K562 (cell line): ENCODE data around the gene MCM5. TPM values are rescaled to one million over a fixed set of nuclear protein-coding genes. Genes with fewer than 3 reads are reported as not detected.
A peak's percentile ranks its signal among the peaks of the same experiment; 100 is the strongest.

Experiments used
- ATAC-seq: fragments of 200-7000 bp; cut with Tn5 transposase; 3 replicates; pipeline ENCODE4 v1.9.1; 2020; ENCODE audit warnings: moderate library complexity
- BruUV-seq: library from RNA; stranded (reverse); fragments of 400-500 nt; replicated peaks from 2 replicates; lab custom pipeline; 2021; lab: Mats Ljungman, UMichigan
- CTCF ChIA-PET: fragments of 300-600 bp; formaldehyde crosslinking; extraction: SDS; loops from one replicate; lab custom pipeline; 2021; ENCODE audit warnings: low intra/inter-chr PET ratio; lab: Yijun Ruan, JAX
- POLR2A ChIA-PET: fragments of 300-600, 350-650 bp; sonication (Branson Sonifier 250); formaldehyde crosslinking; extraction: SDS; loops from one replicate; lab custom pipeline; 2021; ENCODE audit warnings: antibody characterized with exemption, inconsistent platforms; lab: Yijun Ruan, JAX
- DNase-seq, 4 experiments: peaks; one replicate each; pipeline versions ENCODE4 v3.0.0 to v3.0.0-alpha.2; 2011 to 2018; ENCODE audit warnings: low spot score in 3 of 4, mixed read lengths in 3 of 4; ENCODE audit errors: extremely low read depth in 1 of 4
- FAIRE-seq: peaks from 2 replicates; lab custom pipeline; 2011; peaks lifted over from hg19 to GRCh38; lab: Jason Lieb, UNC
- H2AFZ ChIP-seq: 2 replicates; pipeline ENCODE4 v1.6.0; 2011; ENCODE audit warnings: low read depth, low read length, control low read depth, inconsistent platforms
- H3K27ac ChIP-seq: fragments of 200-600 bp; 3 replicates; pipeline ENCODE4 v1.8.0; 2011; ENCODE audit warnings: low read depth, mild to moderate bottlenecking, control low read depth, inconsistent platforms, low read length, moderate library complexity, mixed read lengths; ENCODE audit errors: extremely low read depth
- H3K27me3 ChIP-seq, 2 experiments: fragments of 300-600 bp in 1 of 2; 2 replicates in 1 of 2; 3 replicates in 1 of 2; pipeline versions ENCODE4 v1.6.0 to v1.8.0; 2011; ENCODE audit warnings: inconsistent platforms in 2 of 2, low read length in 2 of 2, mild to moderate bottlenecking in 1 of 2, mixed read lengths in 1 of 2, moderate library complexity in 1 of 2; ENCODE audit not compliant: control insufficient read depth in 2 of 2, insufficient read depth in 2 of 2
- H3K36me3 ChIP-seq: fragments of 300-600 bp; 3 replicates; pipeline ENCODE4 v1.8.0; 2011; ENCODE audit warnings: mild to moderate bottlenecking, low read length, inconsistent platforms; ENCODE audit not compliant: control insufficient read depth, insufficient read depth
- H3K4me1 ChIP-seq, 2 experiments: fragments of 200-600 bp in 1 of 2; replicated peaks in 1 of 2; 2 replicates in 1 of 2; 3 replicates in 1 of 2; pipeline versions ENCODE4 v1.5.1 to v1.8.0; 2011; ENCODE audit warnings: inconsistent platforms in 2 of 2, low read length in 2 of 2, mild to moderate bottlenecking in 1 of 2, mixed read lengths in 1 of 2, moderate library complexity in 1 of 2; ENCODE audit not compliant: control insufficient read depth in 2 of 2, insufficient read depth in 2 of 2
- H3K4me2 ChIP-seq: 2 replicates; pipeline ENCODE4 v1.6.1; 2011; ENCODE audit warnings: low read length, control low read depth, inconsistent platforms, mixed read lengths; ENCODE audit not compliant: insufficient read depth
- H3K4me3 ChIP-seq: fragments of 200-600 bp; sonication (generic), shearing (Covaris generic); 2 replicates; pipeline ENCODE4 v1.5.1; 2016; ENCODE audit warnings: control low read depth, inconsistent platforms
- H3K79me2 ChIP-seq: fragments of 200-600 bp; 3 replicates; pipeline ENCODE4 v1.8.0; 2011; ENCODE audit warnings: low read length, inconsistent platforms; ENCODE audit not compliant: control insufficient read depth, insufficient read depth
- H3K9ac ChIP-seq, 2 experiments: 2 replicates each; pipeline versions ENCODE4 v1.6.0 to v1.6.1; 2011; ENCODE audit warnings: low read depth in 2 of 2, low read length in 2 of 2, control low read depth in 1 of 2, inconsistent platforms in 1 of 2, mild to moderate bottlenecking in 1 of 2, mixed read lengths in 1 of 2; ENCODE audit not compliant: insufficient read depth in 1 of 2
- H3K9me1 ChIP-seq: one replicate; pipeline ENCODE4 v1.6.0; 2011; ENCODE audit warnings: inconsistent platforms, mild to moderate bottlenecking, low read length, moderate library complexity; ENCODE audit not compliant: control insufficient read depth, insufficient read depth
- H3K9me3 ChIP-seq: replicated peaks from 2 replicates; pipeline ENCODE4 v1.5.1; 2011; ENCODE audit warnings: low read depth, low read length, inconsistent platforms; ENCODE audit not compliant: control insufficient read depth, insufficient read depth
- H4K20me1 ChIP-seq: replicated peaks from 2 replicates; pipeline ENCODE4 v1.6.1; 2011; ENCODE audit warnings: low read length, inconsistent platforms, mixed read lengths; ENCODE audit not compliant: control insufficient read depth, insufficient read depth
- ATF3 ChIP-seq, 2 experiments: fragments of 450-650 bp in 1 of 2; sonication (generic) in 1 of 2; formaldehyde crosslinking in 1 of 2; IDR thresholded peaks in 1 of 2; conservative IDR thresholded peaks in 1 of 2; 2 replicates each; pipeline versions ENCODE4 v1.6.1 to v1.8.1; 2016 to 2023; ENCODE audit warnings: mild to moderate bottlenecking in 2 of 2, moderate library complexity in 2 of 2, inconsistent platforms in 1 of 2, missing genetic modification reagents in 1 of 2
- ATF6 ChIP-seq: sonication (generic); formaldehyde crosslinking; IDR thresholded peaks from 2 replicates; pipeline ENCODE4 v1.4.0; 2020; ENCODE audit warnings: mild to moderate bottlenecking, missing genetic modification reagents
- BCOR ChIP-seq: fragments of 450-650 bp; IDR thresholded peaks from 2 replicates; pipeline ENCODE4 v1.6.1; 2016
- EGR1 ChIP-seq: fragments of 450-650 bp; conservative IDR thresholded peaks from 2 replicates; pipeline ENCODE4 v1.6.1; 2017; ENCODE audit warnings: mild to moderate bottlenecking
- KDM1A ChIP-seq, 2 experiments: fragments of 450-650 bp; IDR thresholded peaks; 2 replicates each; pipeline ENCODE4 v1.6.1; 2016; ENCODE audit warnings: mild to moderate bottlenecking in 2 of 2
- POU5F1 ChIP-seq: fragments of 150-350 bp; IDR thresholded peaks from 2 replicates; pipeline ENCODE4 v1.6.1; 2014; ENCODE audit warnings: borderline replicate concordance, low read length, low read depth, mild to moderate bottlenecking; ENCODE audit not compliant: partially characterized antibody
- RBM25 ChIP-seq: fragments of 200-400 bp; formaldehyde crosslinking; IDR thresholded peaks from 2 replicates; pipeline ENCODE4 v1.6.1; 2018; ENCODE audit warnings: low read length, low read depth, moderate library complexity; ENCODE audit not compliant: severe bottlenecking
- ZNF431 ChIP-seq: sonication (generic); formaldehyde crosslinking; IDR thresholded peaks from 2 replicates; pipeline ENCODE4 v1.8.0; 2022; ENCODE audit warnings: mild to moderate bottlenecking, missing genetic modification reagents
- WGBS: fragments of 100-300 bp; shearing (Covaris generic); methylation state at CpG from one replicate; pipeline ENCODE4 v1.1.6; 2016; ENCODE audit warnings: low coverage, mixed read lengths; ENCODE audit not compliant: insufficient coverage; ENCODE audit errors: missing lambda C conversion rate; 5-methylcytosine and 5-hydroxymethylcytosine counted together
- in situ Hi-C: fragments of 300-500 bp; cut with MboI; formaldehyde crosslinking; loops from 4 replicates; pipeline ENCODE4 v1.15.0; 2018; ENCODE audit warnings: inconsistent platforms, mixed read lengths
- intact Hi-C: fragments of 100-400 bp; cut with micrococcal nuclease; formaldehyde crosslinking; loops from 2 replicates; pipeline ENCODE4 v1.14.2; 2022
- polyA plus RNA-seq, 8 experiments: library from polyadenylated mRNA; depleted of rRNA in 4 of 8; stranded (reverse) in 5 of 8; unstranded in 3 of 8; fragments of >200 nt; fragmentation: Nextera tagmentation in 2 of 8; fragmentation: Illumina TruSeq in 1 of 8; extraction: Ambion mirVana in 2 of 8; extraction: Trizol in 1 of 8; gene quantifications; 2 replicates each; pipeline versions ENCODE4 v1.2.1 to v1.2.3, GENCODE V29; 2011 to 2014; ENCODE audit warnings: inconsistent platforms in 1 of 8, missing spikeins in 1 of 8
- total RNA-seq, 7 experiments: library from RNA; depleted of rRNA in 6 of 7; stranded (reverse); fragments of >200 nt in 6 of 7; fragmentation: Illumina TruSeq in 2 of 7; extraction: Trizol in 2 of 7; gene quantifications; 2 replicates each; pipeline versions ENCODE4 v1.2.1 to v1.2.3, GENCODE V29; 2011 to 2021; ENCODE audit warnings: low replicate concordance in 1 of 7

MCM5 gene
- total and polyA plus RNA-seq, 9 of the 15 experiments (the other 6 are each of a cell fraction or from before 2014, with no cell fraction given): 5.6 to 180 (median 66.1) TPM

DNA sequence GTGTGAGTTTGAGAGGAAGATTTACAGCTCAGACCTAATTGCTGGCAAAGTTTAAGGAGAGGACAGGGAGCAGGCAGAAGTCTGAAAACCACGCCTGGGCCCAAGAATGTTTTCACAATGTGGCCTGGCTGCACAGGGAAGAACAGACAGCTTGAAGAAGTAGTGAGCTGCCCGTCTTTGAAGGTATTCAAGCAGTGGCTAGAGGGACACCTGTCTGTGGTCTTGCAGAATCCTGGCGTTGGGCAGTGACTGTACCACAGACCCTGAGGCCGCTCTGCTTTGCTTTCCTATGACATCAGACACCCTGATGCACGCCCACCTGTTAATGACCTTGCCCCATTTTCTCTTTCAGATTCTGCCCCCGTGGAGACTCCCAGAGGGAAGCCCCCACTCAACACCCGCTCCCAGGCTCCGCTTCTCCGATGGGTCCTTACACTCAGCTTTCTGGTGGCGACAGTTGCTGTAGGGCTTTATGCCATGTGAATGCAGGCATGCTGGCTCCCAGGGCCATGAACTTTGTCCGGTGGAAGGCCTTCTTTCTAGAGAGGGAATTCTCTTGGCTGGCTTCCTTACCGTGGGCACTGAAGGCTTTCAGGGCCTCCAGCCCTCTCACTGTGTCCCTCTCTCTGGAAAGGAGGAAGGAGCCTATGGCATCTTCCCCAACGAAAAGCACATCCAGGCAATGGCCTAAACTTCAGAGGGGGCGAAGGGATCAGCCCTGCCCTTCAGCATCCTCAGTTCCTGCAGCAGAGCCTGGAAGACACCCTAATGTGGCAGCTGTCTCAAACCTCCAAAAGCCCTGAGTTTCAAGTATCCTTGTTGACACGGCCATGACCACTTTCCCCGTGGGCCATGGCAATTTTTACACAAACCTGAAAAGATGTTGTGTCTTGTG lies 6.6 kb upstream of the MCM5 start:
- Histone ChIP-seq H4K20me1 (no peaks in the 10 kb centered on the region), H3K4me1 (peaks cover 0 to 9% of the 10 kb centered on the region in 2 experiments; a peak in 3 of 5 replicates), H3K9me1 (no peaks in the 10 kb centered on the region), H3K79me2 (no peaks in the 10 kb centered on the region), H3K27ac (peak overlapping the region; percentile 49; the same call in 1 of the 3 replicates), H2AFZ (peak overlapping the region; percentile 77), H3K9me3 (no peaks in the 10 kb centered on the region), H3K4me3 (no peak overlapping the region), H3K4me2 (no peak overlapping the region), H3K9ac (peak overlapping the region in 1 of 2 experiments; percentile 77; a peak in 1 of 4 replicates), H3K27me3 (no peaks in the 10 kb centered on the region), H3K36me3 (no peaks in the 10 kb centered on the region)
- CTCF ChIA-PET: no interaction called here
- DNase-seq (no peak), FAIRE-seq (no peak), ATAC-seq (no peak)
- POLR2A ChIA-PET: no interaction called here
- no TSS peak for BruUV-seq
- 0 out of 2 replicates have a peak, but pooled peaks have one; percentile 15 for TF ChIP-seq BCOR
- 0 out of 4 replicates have a peak, but pooled peaks of 1 of the 2 experiments have one; percentile 8 for TF ChIP-seq KDM1A (IDR thresholded peaks at IDR 0.05)
- no peak for TF ChIP-seq ZNF431
- peak; percentile 49 for TF ChIP-seq RBM25
- in situ Hi-C loops (no loop called here), intact Hi-C loops (no loop called here)
- WGBS: 60% methylated on average over 12 of the region's 16 CpGs

DNA sequence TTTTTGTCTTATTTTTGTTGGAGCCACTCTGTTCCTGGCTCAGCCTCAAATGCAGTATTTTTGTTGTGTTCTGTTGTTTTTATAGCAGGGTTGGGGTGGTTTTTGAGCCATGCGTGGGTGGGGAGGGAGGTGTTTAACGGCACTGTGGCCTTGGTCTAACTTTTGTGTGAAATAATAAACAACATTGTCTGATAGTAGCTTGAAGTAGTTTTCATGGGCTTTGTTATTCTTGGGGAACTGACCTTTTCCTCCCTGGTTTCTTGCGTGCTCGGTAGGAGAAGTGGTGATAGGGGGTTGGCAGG lies 6.0 kb upstream of the MCM5 start:
- Histone ChIP-seq H3K9ac (no peak overlapping the region), H4K20me1 (no peaks in the 10 kb centered on the region), H3K36me3 (no peaks in the 10 kb centered on the region), H3K4me3 (no peak overlapping the region), H3K4me1 (peaks cover 3 to 12% of the 10 kb centered on the region in 2 experiments; a peak in 4 of 5 replicates), H3K27ac (peak overlapping the region; percentile 49; the same call in 2 of the 3 replicates), H3K4me2 (no peak overlapping the region), H3K27me3 (no peaks in the 10 kb centered on the region), H3K9me1 (no peaks in the 10 kb centered on the region), H3K79me2 (0 out of 3 replicates have a peak, but pooled peaks cover under 1% of the 10 kb centered on the region), H3K9me3 (no peaks in the 10 kb centered on the region), H2AFZ (peak overlapping the region; percentile 77)
- intact Hi-C loops: no loop called here
- ATAC-seq: no peak
- no TSS peak for BruUV-seq
- no peak for FAIRE-seq
- ChIA-PET CTCF (no interaction called here), POLR2A (no interaction called here)
- in situ Hi-C loops: no loop called here
- 26% methylated on average over 3 of the region's 4 CpGs for WGBS
- TF ChIP-seq EGR1: peak; percentile 84
- no peak for TF ChIP-seq ATF3 (IDR thresholded peaks at IDR 0.05)
- no peak for TF ChIP-seq ATF3 (CRISPR knock-in tag; conservative IDR thresholded peaks at IDR 0.05)
- TF ChIP-seq ATF6 (CRISPR knock-in tag): no peak
- no peak for TF ChIP-seq POU5F1
- no peak for DNase-seq
